ENCODE measurements around the gene PTPN2.

DNA sequence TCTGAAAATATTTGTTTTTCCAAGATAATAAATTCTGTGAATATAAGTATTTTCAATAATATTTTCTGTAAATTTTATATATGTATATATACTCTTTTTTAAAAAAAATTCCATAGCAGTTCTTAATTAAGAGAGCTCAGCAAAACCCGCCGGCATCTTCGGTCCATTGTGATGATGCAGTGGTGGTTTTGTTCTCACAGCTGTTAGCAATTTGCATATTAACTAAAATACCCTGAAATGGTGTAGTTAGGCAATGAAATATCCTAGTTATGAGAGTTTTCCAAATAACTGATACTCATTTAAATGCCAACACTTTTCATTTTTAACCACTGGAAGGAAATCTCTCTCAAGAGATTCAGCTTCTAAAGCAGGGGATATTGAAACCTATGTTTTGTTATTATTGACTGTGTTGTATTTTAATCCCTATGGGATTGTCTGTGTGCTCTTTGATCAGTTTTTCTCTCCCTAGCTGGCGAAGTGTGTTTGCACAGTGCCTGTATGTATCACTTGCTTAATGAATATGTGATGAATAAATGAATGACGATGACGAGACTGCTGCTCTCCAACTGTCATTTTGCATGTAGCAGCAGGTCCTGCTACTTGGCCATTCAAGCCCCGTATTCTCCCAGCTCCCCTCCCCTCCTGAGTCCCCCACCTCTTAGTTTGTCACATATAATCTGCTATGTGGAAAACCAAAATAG is 138.8 kb downstream of the PTPN2 start:
- TF ChIP-seq POLR2A (IDR thresholded peaks at IDR 0.05), result no peak
- TF ChIP-seq, protein P1, sequence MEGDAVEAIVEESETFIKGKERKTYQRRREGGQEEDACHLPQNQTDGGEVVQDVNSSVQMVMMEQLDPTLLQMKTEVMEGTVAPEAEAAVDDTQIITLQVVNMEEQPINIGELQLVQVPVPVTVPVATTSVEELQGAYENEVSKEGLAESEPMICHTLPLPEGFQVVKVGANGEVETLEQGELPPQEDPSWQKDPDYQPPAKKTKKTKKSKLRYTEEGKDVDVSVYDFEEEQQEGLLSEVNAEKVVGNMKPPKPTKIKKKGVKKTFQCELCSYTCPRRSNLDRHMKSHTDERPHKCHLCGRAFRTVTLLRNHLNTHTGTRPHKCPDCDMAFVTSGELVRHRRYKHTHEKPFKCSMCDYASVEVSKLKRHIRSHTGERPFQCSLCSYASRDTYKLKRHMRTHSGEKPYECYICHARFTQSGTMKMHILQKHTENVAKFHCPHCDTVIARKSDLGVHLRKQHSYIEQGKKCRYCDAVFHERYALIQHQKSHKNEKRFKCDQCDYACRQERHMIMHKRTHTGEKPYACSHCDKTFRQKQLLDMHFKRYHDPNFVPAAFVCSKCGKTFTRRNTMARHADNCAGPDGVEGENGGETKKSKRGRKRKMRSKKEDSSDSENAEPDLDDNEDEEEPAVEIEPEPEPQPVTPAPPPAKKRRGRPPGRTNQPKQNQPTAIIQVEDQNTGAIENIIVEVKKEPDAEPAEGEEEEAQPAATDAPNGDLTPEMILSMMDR (IDR thresholded peaks at IDR 0.05), result no peak

Data from uterus (tissue), 2 donors.